Keratinocyte (primary cell): ENCODE measurements around the gene BATF.

ENCODE experiments used
- EZH2 ChIP-seq: IDR thresholded peaks from one replicate; pipeline ENCODE4 v1.6.1; 2012; ENCODE audit warnings: inconsistent platforms, mild to moderate bottlenecking, low read length, moderate library complexity
- TF ChIP-seq, protein P1 (sequence below), 3 experiments: IDR thresholded peaks in 1 of 3; conservative IDR thresholded peaks in 1 of 3; optimal IDR thresholded peaks in 1 of 3; 2 replicates in 2 of 3; 3 replicates in 1 of 3; pipeline versions ENCODE3 to v1.5.1; 2011; ENCODE audit warnings: low read length in 3 of 3, mild to moderate bottlenecking in 3 of 3, moderate library complexity in 2 of 3, control low read depth in 1 of 3, inconsistent platforms in 1 of 3; ENCODE audit not compliant: insufficient read depth in 2 of 3; ENCODE audit errors: extremely low read depth in 1 of 3

DNA sequence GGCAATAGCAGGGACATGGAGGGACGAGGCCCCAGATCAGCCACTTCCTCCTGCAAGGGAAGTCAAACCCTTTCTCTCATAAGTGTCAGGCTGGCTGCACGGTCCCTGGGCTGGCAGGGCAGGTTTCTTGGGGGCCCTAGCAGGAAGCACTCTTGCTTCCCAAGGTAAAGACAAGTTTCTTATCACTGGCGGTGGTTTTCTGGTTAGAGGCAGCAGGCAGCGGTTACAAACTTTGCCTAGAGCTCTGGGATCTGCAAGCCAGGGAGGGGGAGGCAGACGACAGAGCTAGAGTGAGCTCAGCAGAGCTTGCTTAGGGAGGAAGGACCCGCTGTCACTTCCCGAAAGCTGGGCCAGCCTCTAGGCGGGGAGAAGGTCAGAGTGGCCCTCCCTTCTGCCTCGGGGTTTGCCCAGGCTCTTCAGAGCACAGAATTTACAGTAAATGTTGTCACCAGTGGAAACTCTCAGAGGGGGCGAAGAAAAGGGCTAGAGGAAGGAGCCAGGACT is 20.4 kb downstream of the BATF start:
- TF ChIP-seq, protein P1, sequence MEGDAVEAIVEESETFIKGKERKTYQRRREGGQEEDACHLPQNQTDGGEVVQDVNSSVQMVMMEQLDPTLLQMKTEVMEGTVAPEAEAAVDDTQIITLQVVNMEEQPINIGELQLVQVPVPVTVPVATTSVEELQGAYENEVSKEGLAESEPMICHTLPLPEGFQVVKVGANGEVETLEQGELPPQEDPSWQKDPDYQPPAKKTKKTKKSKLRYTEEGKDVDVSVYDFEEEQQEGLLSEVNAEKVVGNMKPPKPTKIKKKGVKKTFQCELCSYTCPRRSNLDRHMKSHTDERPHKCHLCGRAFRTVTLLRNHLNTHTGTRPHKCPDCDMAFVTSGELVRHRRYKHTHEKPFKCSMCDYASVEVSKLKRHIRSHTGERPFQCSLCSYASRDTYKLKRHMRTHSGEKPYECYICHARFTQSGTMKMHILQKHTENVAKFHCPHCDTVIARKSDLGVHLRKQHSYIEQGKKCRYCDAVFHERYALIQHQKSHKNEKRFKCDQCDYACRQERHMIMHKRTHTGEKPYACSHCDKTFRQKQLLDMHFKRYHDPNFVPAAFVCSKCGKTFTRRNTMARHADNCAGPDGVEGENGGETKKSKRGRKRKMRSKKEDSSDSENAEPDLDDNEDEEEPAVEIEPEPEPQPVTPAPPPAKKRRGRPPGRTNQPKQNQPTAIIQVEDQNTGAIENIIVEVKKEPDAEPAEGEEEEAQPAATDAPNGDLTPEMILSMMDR (optimal IDR thresholded peaks at IDR 0.05 in 1 of 3, IDR thresholded peaks at IDR 0.05 in 1 of 3, conservative IDR thresholded peaks at IDR 0.05 in 1 of 3; ENCODE audit: extremely low read depth in 1 of 3, insufficient read depth in 2 of 3, low read length in 3 of 3) = no peak
- no peak for TF ChIP-seq EZH2
